HEK293T (cell line): ENCODE measurements around the gene ERN1.

Experiments
- ARNT ChIP-seq: fragments of 450-650 bp; IDR thresholded peaks from 2 replicates; pipeline ENCODE4 v1.6.1; 2017; ENCODE audit warnings: mild to moderate bottlenecking
- BHLHE40 ChIP-seq: fragments of 450-650 bp; IDR thresholded peaks from 2 replicates; pipeline ENCODE4 v1.6.1; 2016; ENCODE audit warnings: mild to moderate bottlenecking, moderate library complexity, borderline replicate concordance
- ELF4 ChIP-seq: fragments of 450-650 bp; IDR thresholded peaks from 2 replicates; pipeline ENCODE4 v1.6.1; 2017; ENCODE audit warnings: antibody characterized with exemption
- FOXK2 ChIP-seq: fragments of 450-650 bp; IDR thresholded peaks from 2 replicates; pipeline ENCODE4 v1.6.1; 2016; ENCODE audit warnings: mild to moderate bottlenecking
- FOXM1 ChIP-seq: fragments of 450-650 bp; IDR thresholded peaks from 2 replicates; pipeline ENCODE4 v1.6.1; 2017; ENCODE audit warnings: mild to moderate bottlenecking, borderline replicate concordance
- HDGF ChIP-seq: fragments of 450-650 bp; IDR thresholded peaks from 2 replicates; pipeline ENCODE4 v1.6.1; 2017; ENCODE audit warnings: antibody characterized with exemption, borderline replicate concordance
- LEF1 ChIP-seq: fragments of 450-650 bp; IDR thresholded peaks from 2 replicates; pipeline ENCODE4 v1.6.1; 2017; ENCODE audit warnings: mild to moderate bottlenecking, borderline replicate concordance
- NFRKB ChIP-seq: fragments of 450-650 bp; IDR thresholded peaks from 2 replicates; pipeline ENCODE4 v1.6.1; 2016; ENCODE audit warnings: mild to moderate bottlenecking, moderate library complexity
- SP1 ChIP-seq: fragments of 450-650 bp; IDR thresholded peaks from 2 replicates; pipeline ENCODE4 v1.6.1; 2017
- SUZ12 ChIP-seq: fragments of 450-650 bp; IDR thresholded peaks from 2 replicates; pipeline ENCODE4 v1.6.1; 2016; ENCODE audit warnings: mild to moderate bottlenecking
- TARDBP ChIP-seq: fragments of 450-650 bp; IDR thresholded peaks from 2 replicates; pipeline ENCODE4 v1.6.1; 2016

- no peak for TF ChIP-seq ARNT
- TF ChIP-seq FOXM1, result no peak
- no peak for TF ChIP-seq FOXK2
- no peak for TF ChIP-seq TARDBP
- no peak for TF ChIP-seq SUZ12
- no peak for TF ChIP-seq LEF1
- TF ChIP-seq SP1, result no peak
- no peak for TF ChIP-seq BHLHE40
- no peak for TF ChIP-seq NFRKB
- no peak for TF ChIP-seq HDGF
- no peak for TF ChIP-seq ELF4
Measured at GRCh38 chr17:64077379-64077778, 52.6 kb downstream of the ERN1 start.
